NCI-H2227 (cell line): ENCODE data around the gene NEUROG1.

ENCODE experiments used
- DNase-seq: peaks from one replicate; lab custom pipeline; 2025; ENCODE audit not compliant: unreplicated experiment; lab: John Stamatoyannopoulos, UW

Gene NEUROG1

GRCh38 chr5:135564331-135564730, 28.6 kb upstream of the NEUROG1 start:
- no peak for DNase-seq

GRCh38 chr5:135561266-135561665, 25.5 kb upstream of the NEUROG1 start:
- DNase-seq = no peak

- DNase-seq = peak; percentile 83
These were observed 25.1 kb upstream of the NEUROG1 start for GRCh38 chr5:135560858-135561257.

GRCh38 chr5:135559354-135559753, 23.6 kb upstream of the NEUROG1 start:
- no peak for DNase-seq

GRCh38 chr5:135557076-135557838, 21.5 kb upstream of the NEUROG1 start:
- DNase-seq = no peak

GRCh38 chr5:135556620-135557019, 20.9 kb upstream of the NEUROG1 start:
- DNase-seq = no peak

GRCh38 chr5:135555530-135555929, 19.8 kb upstream of the NEUROG1 start:
- DNase-seq = no peak

- peak; percentile 56 for DNase-seq
These were observed 18.1 kb upstream of the NEUROG1 start for GRCh38 chr5:135553688-135554462.

GRCh38 chr5:135551593-135552447, 16.1 kb upstream of the NEUROG1 start:
- peak; percentile 82 for DNase-seq

GRCh38 chr5:135549413-135549812, 13.6 kb upstream of the NEUROG1 start:
- no peak for DNase-seq

- no peak for DNase-seq
These were observed 12.0 kb upstream of the NEUROG1 start for GRCh38 chr5:135547590-135548254.

GRCh38 chr5:135546912-135547311, 11.1 kb upstream of the NEUROG1 start:
- no peak for DNase-seq

GRCh38 chr5:135546101-135546500, 10.3 kb upstream of the NEUROG1 start:
- no peak for DNase-seq

- DNase-seq = no peak
These were observed 9.3 kb upstream of the NEUROG1 start for GRCh38 chr5:135545099-135545498.

GRCh38 chr5:135543485-135544304, 7.9 kb upstream of the NEUROG1 start:
- DNase-seq = peak; percentile 30

- no peak for DNase-seq
These were observed 7.3 kb upstream of the NEUROG1 start for GRCh38 chr5:135543001-135543484.

GRCh38 chr5:135541807-135542502, 6.2 kb upstream of the NEUROG1 start:
- DNase-seq = no peak

GRCh38 chr5:135539430-135540005, 3.8 kb upstream of the NEUROG1 start:
- no peak for DNase-seq

GRCh38 chr5:135538261-135538660, 2.5 kb upstream of the NEUROG1 start:
- DNase-seq = no peak
